ENCODE measurements around the gene TMEM258. TPM values are rescaled to one million over a fixed set of nuclear protein-coding genes. Genes with fewer than 3 reads are reported as not detected.
A peak's percentile ranks its signal among the peaks of the same experiment; 100 is the strongest.

Gene TMEM258
- total and polyA plus RNA-seq, 2 of the 4 experiments (the other 2 are of a cell fraction): 107 to 280 TPM

- peaks cover 66% of the 10 kb centered on the region for H3K36me3 ChIP-seq (ENCODE audit: control insufficient read depth, insufficient read depth, low read length)
- CTCF ChIA-PET: no interaction called here
- WGBS, 2 experiments (ENCODE audit: extremely low coverage in 2 of 2, insufficient read length in 1 of 2): 87% methylated on average over 2 of the region's 11 CpGs; no CpG with 5 or more reads in 1 of the 2 experiments
- no peak overlapping the region for H3K4ac ChIP-seq (ENCODE audit: low read depth, low read length)
- POLR2A ChIA-PET (ENCODE audit: unreplicated experiment): no interaction called here
- H4K5ac ChIP-seq (ENCODE audit: low read depth, low read length): no peak overlapping the region
- no peaks in the 10 kb centered on the region for H3K9me3 ChIP-seq (ENCODE audit: control insufficient read depth, insufficient read depth, low read length)
- H2BK120ac ChIP-seq (ENCODE audit: low read depth, low read length): no peak overlapping the region
- H3K4me2 ChIP-seq (ENCODE audit: low read depth, low read length): no peak overlapping the region
- peaks cover 6% of the 10 kb centered on the region; the same call in 1 of the 2 replicates for H4K20me1 ChIP-seq (ENCODE audit: insufficient read depth, low read length)
- ATAC-seq (ENCODE audit: low read depth) (no peak), DNase-seq (no peak)
- no peak overlapping the region for H3K9ac ChIP-seq (ENCODE audit: low read depth, low read length)
- H2BK5ac ChIP-seq (ENCODE audit: low read depth, low read length, poor library complexity, severe bottlenecking): no peak overlapping the region
- no peak overlapping the region for H3K23ac ChIP-seq (ENCODE audit: low read depth, low read length)
- no peaks in the 10 kb centered on the region for H3K27me3 ChIP-seq (ENCODE audit: control insufficient read depth, insufficient read depth, low read length)
- H2BK20ac ChIP-seq (ENCODE audit: low read depth, low read length): no peak overlapping the region
- no peaks in the 10 kb centered on the region; the same call in 1 of the 2 replicates for H3K9me1 ChIP-seq (ENCODE audit: insufficient read depth, low read length)
- BruUV-seq (replicated peaks): no TSS peak
- H3K4me3 ChIP-seq (ENCODE audit: insufficient read depth, low read depth, low read length): no peak overlapping the region
- no peak overlapping the region for H3K18ac ChIP-seq (ENCODE audit: low read depth, low read length)
- peak overlapping the region; percentile 57 for H2AK9ac ChIP-seq (replicated peaks; ENCODE audit: low read depth, low read length, poor library complexity)
- dilution Hi-C loops (cut with HindIII; ENCODE audit: low sequenced_read_pairs, unreplicated experiment) (no loop called here), intact Hi-C loops (cut with micrococcal nuclease) (no loop called here), in situ Hi-C loops (cut with MboI; ENCODE audit: low sequenced_read_pairs) (no loop called here)
- H3K27ac ChIP-seq (ENCODE audit: insufficient read depth, low read length): no peak overlapping the region
- no peak overlapping the region for H2BK15ac ChIP-seq (ENCODE audit: low read depth, low read length)
- no peak overlapping the region for H3K14ac ChIP-seq (replicated peaks; ENCODE audit: low read depth, low read length)
- no peak overlapping the region for H4K8ac ChIP-seq (ENCODE audit: low read depth in 2 of 2, low read length in 2 of 2)
- peaks cover 3% of the 10 kb centered on the region; the same call in 1 of the 2 replicates for H3K4me1 ChIP-seq (ENCODE audit: control insufficient read depth, insufficient read depth, low read length)
- H3K79me1 ChIP-seq (ENCODE audit: low read depth in 1 of 2, low read length in 2 of 2): peaks cover 22 to 29% of the 10 kb centered on the region in 2 experiments
- TF ChIP-seq USF2 (IDR thresholded peaks at IDR 0.05; ENCODE audit: low read depth, low read length) (no peak), RFX5 (IDR thresholded peaks at IDR 0.05; ENCODE audit: low read depth, low read length) (no peak), POLR2A (IDR thresholded peaks at IDR 0.05; ENCODE audit: low read depth, low read length) (no peak), FOS (IDR thresholded peaks at IDR 0.05; ENCODE audit: low read depth, low read length) (no peak), CEBPB (IDR thresholded peaks at IDR 0.05; ENCODE audit: low read depth, low read length) (no peak), NFE2L2 (IDR thresholded peaks at IDR 0.05; ENCODE audit: low read depth, low read length) (no peak), MXI1 (IDR thresholded peaks at IDR 0.05; ENCODE audit: borderline replicate concordance, low read depth, low read length) (no peak), BHLHE40 (IDR thresholded peaks at IDR 0.05; ENCODE audit: low read depth, low read length) (no peak), MAFK (IDR thresholded peaks at IDR 0.05; ENCODE audit: low read depth, low read length) (no peak), ELK1 (IDR thresholded peaks at IDR 0.05; ENCODE audit: borderline replicate concordance, low read depth, low read length) (no peak), MAZ (IDR thresholded peaks at IDR 0.05; ENCODE audit: borderline replicate concordance, low read depth, low read length) (no peak), SMC3 (IDR thresholded peaks at IDR 0.05; ENCODE audit: low read depth, low read length) (no peak), RAD21 (IDR thresholded peaks at IDR 0.05; ENCODE audit: low read length) (no peak), CHD1 (IDR thresholded peaks at IDR 0.05; ENCODE audit: low read depth, low read length) (no peak), CTCF (conservative IDR thresholded peaks at IDR 0.05; ENCODE audit: low read depth, low read length) (no peak), RCOR1 (IDR thresholded peaks at IDR 0.05; ENCODE audit: insufficient replicate concordance, low read length) (no peak)
- no peak overlapping the region for H3K56ac ChIP-seq (ENCODE audit: extremely low read depth, insufficient read depth, low read length)
- H2AK5ac ChIP-seq (ENCODE audit: low read depth, low read length): no peak overlapping the region
- H2AFZ ChIP-seq (replicated peaks; ENCODE audit: low read length, poor library complexity): no peak overlapping the region
- H4K91ac ChIP-seq (ENCODE audit: insufficient read depth, low read depth, low read length): no peak overlapping the region
Measured at GRCh38 chr11:61785837-61786402, 6.5 kb downstream of the TMEM258 start.

Data from IMR-90 (cell line).